Neural cell (in vitro differentiated cells): ENCODE measurements around the gene ETV6.

ENCODE experiments used
- CTCF ChIP-seq: fragments of 450-650 bp; IDR thresholded peaks from 2 replicates; pipeline ENCODE4 v1.5.1; 2014; ENCODE audit warnings: antibody characterized with exemption, mild to moderate bottlenecking, moderate library complexity; ENCODE audit not compliant: poor library complexity, severe bottlenecking
- EZH2 ChIP-seq: fragments of 200-600, 300-800 bp; shearing (Covaris generic), sonication (generic); IDR thresholded peaks from 2 replicates; pipeline ENCODE4 v1.6.1; 2014; ENCODE audit warnings: antibody characterized with exemption, low read length, borderline replicate concordance, mild to moderate bottlenecking; ENCODE audit not compliant: insufficient read depth, poor library complexity, severe bottlenecking
- SMC3 ChIP-seq: fragments of 450-650 bp; conservative IDR thresholded peaks from 2 replicates; pipeline ENCODE4 v1.6.1; 2014; ENCODE audit warnings: antibody characterized with exemption, mild to moderate bottlenecking, moderate library complexity; ENCODE audit not compliant: poor library complexity

GRCh38 chr12:11746940-11747716, 97.7 kb downstream of the ETV6 start:
- no peak for TF ChIP-seq CTCF
- TF ChIP-seq SMC3, result no peak
- no peak for TF ChIP-seq EZH2
